NCI-H2227 treated with DMSO at 0.1 percent for 48 hours (cell line): Measurements from ENCODE around the gene DCBLD2.
"Not testable (repeated sequence)": the region's sequence is repeated elsewhere in the genome, so short reads cannot be mapped to it uniquely, and the experiment has no call there.

Experiments
- DNase-seq: peaks from one replicate; lab custom pipeline; 2025; lab: John Stamatoyannopoulos, UW

Gene DCBLD2

GRCh38 chr3:98892263-98892662 lies 9.2 kb downstream of the DCBLD2 start:
- DNase-seq = no peak

- DNase-seq = no peak
Observed at GRCh38 chr3:98890965-98891910, 10.3 kb downstream of the DCBLD2 start.

GRCh38 chr3:98890181-98890835 lies 11.2 kb downstream of the DCBLD2 start:
- no peak for DNase-seq

GRCh38 chr3:98887684-98888083 lies 13.8 kb downstream of the DCBLD2 start:
- DNase-seq = no peak

GRCh38 chr3:98886525-98886924 lies 15.0 kb downstream of the DCBLD2 start:
- no peak for DNase-seq

GRCh38 chr3:98885851-98886250 lies 15.6 kb downstream of the DCBLD2 start:
- no peak for DNase-seq

GRCh38 chr3:98884675-98885371 lies 16.7 kb downstream of the DCBLD2 start:
- no peak for DNase-seq

GRCh38 chr3:98882614-98883333 lies 18.7 kb downstream of the DCBLD2 start:
- not testable (repeated sequence) for DNase-seq

- DNase-seq = no peak
Observed at GRCh38 chr3:98877132-98877531, 24.4 kb downstream of the DCBLD2 start.

- DNase-seq = no peak
Observed at GRCh38 chr3:98875535-98875934, 26.0 kb downstream of the DCBLD2 start.

- DNase-seq = no peak
Observed at GRCh38 chr3:98874602-98875249, 26.8 kb downstream of the DCBLD2 start.

- DNase-seq = no peak
Observed at GRCh38 chr3:98869391-98869790, 32.1 kb downstream of the DCBLD2 start.

GRCh38 chr3:98857971-98858370 lies 43.5 kb downstream of the DCBLD2 start:
- not testable (repeated sequence) for DNase-seq

- not testable (repeated sequence) for DNase-seq
Observed at GRCh38 chr3:98857258-98857657, 44.2 kb downstream of the DCBLD2 start.

GRCh38 chr3:98856724-98857123 lies 44.8 kb downstream of the DCBLD2 start:
- no peak for DNase-seq

GRCh38 chr3:98855806-98856400 lies 45.6 kb downstream of the DCBLD2 start:
- DNase-seq = no peak

GRCh38 chr3:98848108-98848507 lies 53.4 kb downstream of the DCBLD2 start:
- DNase-seq = no peak

- no peak for DNase-seq
Observed at GRCh38 chr3:98846101-98846500, 55.4 kb downstream of the DCBLD2 start.

GRCh38 chr3:98843266-98843959 lies 58.1 kb downstream of the DCBLD2 start:
- no peak for DNase-seq

- DNase-seq = no peak
Observed at GRCh38 chr3:98839846-98840245, 61.6 kb downstream of the DCBLD2 start.
